ENCODE results near the gene SLC26A9.

SLC26A9 gene

DNA sequence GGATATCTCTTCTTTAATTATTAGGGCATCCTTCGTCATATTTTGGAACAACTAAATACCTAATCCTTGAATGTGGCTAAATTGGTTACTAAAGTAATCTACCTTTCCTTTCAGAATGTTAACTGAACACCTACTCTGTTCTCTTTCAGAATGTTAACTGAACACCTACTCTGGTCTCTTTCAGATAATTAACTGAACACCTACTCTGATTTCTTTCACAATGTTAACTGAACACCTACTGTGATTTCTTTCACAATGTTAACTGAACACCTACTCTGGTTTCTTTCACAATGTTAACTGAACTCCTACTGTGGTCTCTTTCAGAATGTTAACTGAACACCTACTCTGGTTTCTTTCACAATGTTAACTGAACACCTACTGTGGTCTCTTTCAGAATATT lies 38.0 kb upstream of the SLC26A9 start:
- no CpG with 5 or more reads among the region's 1 CpG for WGBS (ENCODE audit: extremely low coverage, insufficient coverage, low lambda C conversion rate)
- Histone ChIP-seq H3K4me1 (ENCODE audit: control insufficient read depth, low read depth, low read length) (no peaks in the 10 kb centered on the region), H3K9ac (ENCODE audit: low read length) (no peak overlapping the region), H3K79me1 (ENCODE audit: low read length) (no peaks in the 10 kb centered on the region), H2BK120ac (ENCODE audit: low read depth, low read length) (no peak overlapping the region), H4K5ac (ENCODE audit: low read length) (no peak overlapping the region), H2BK15ac (replicated peaks; ENCODE audit: low read depth) (no peak overlapping the region), H3K4me3 (ENCODE audit: low read length) (no peak overlapping the region), H3K56ac (ENCODE audit: low read length) (no peak overlapping the region), H3K18ac (ENCODE audit: low read length) (no peak overlapping the region), H3K27me3 (ENCODE audit: insufficient read depth, low read length, poor library complexity) (no peaks in the 10 kb centered on the region), H3K79me2 (ENCODE audit: control insufficient read depth, insufficient read depth, low read length) (no peaks in the 10 kb centered on the region), H3K4ac (ENCODE audit: low read depth, low read length) (no peak overlapping the region), H3K27ac (ENCODE audit: low read depth, low read length) (no peak overlapping the region), H2BK5ac (ENCODE audit: low read length) (no peak overlapping the region), H2AK5ac (ENCODE audit: low read length) (no peak overlapping the region), H3K4me2 (ENCODE audit: low read length) (no peak overlapping the region), H3K23ac (ENCODE audit: low read length) (no peak overlapping the region), H3K36me3 (ENCODE audit: control insufficient read depth, insufficient read depth, low read length) (no peaks in the 10 kb centered on the region), H4K8ac (ENCODE audit: low read depth, low read length) (no peak overlapping the region)
- no peak for DNase-seq

GRCh38 chr1:205980237-205980870 lies 37.1 kb upstream of the SLC26A9 start:
- no CpG with 5 or more reads among the region's 3 CpGs for WGBS (ENCODE audit: extremely low coverage, insufficient coverage, low lambda C conversion rate)
- DNase-seq = no peak

DNA sequence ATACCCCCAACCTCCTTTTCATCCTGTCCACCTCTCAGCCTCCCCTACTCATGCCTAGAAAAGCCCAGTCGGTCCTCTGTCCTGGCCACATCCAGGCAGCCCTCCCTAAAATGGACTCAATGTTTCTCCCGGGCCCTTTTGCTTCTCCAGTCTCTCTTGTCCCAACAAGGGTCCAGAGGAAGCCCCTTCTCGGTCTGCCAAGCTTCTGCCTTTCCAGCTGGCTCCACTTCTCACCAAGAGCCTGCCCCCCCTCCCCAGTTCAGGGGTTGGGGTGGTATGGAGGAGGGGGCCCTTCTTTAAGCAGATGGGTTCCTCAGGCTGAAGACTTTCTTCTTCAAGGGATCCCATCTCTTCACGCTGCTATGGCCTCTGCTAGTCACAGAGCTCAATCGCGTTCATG lies 36.0 kb upstream of the SLC26A9 start:
- Histone ChIP-seq H2BK15ac (replicated peaks; ENCODE audit: low read depth) (no peak overlapping the region), H3K4me3 (ENCODE audit: low read length) (no peak overlapping the region), H3K56ac (ENCODE audit: low read length) (no peak overlapping the region), H3K18ac (ENCODE audit: low read length) (no peak overlapping the region), H3K27ac (ENCODE audit: low read depth, low read length) (no peak overlapping the region), H3K79me2 (ENCODE audit: control insufficient read depth, insufficient read depth, low read length) (no peaks in the 10 kb centered on the region), H3K79me1 (ENCODE audit: low read length) (no peaks in the 10 kb centered on the region), H3K4ac (ENCODE audit: low read depth, low read length) (no peak overlapping the region), H4K5ac (ENCODE audit: low read length) (no peak overlapping the region), H2AK5ac (ENCODE audit: low read length) (no peak overlapping the region), H3K23ac (ENCODE audit: low read length) (no peak overlapping the region), H3K9ac (ENCODE audit: low read length) (no peak overlapping the region), H4K8ac (ENCODE audit: low read depth, low read length) (no peak overlapping the region), H3K4me2 (ENCODE audit: low read length) (no peak overlapping the region), H2BK120ac (ENCODE audit: low read depth, low read length) (no peak overlapping the region), H3K27me3 (ENCODE audit: insufficient read depth, low read length, poor library complexity) (no peaks in the 10 kb centered on the region), H3K36me3 (ENCODE audit: control insufficient read depth, insufficient read depth, low read length) (no peaks in the 10 kb centered on the region), H2BK5ac (ENCODE audit: low read length) (no peak overlapping the region), H3K4me1 (ENCODE audit: control insufficient read depth, low read depth, low read length) (no peaks in the 10 kb centered on the region)
- DNase-seq = no peak
- no CpG with 5 or more reads among the region's 6 CpGs for WGBS (ENCODE audit: extremely low coverage, insufficient coverage, low lambda C conversion rate)

More at GRCh38 chr1:205980237-205980870, 37.1 kb upstream of the SLC26A9 start:
- Histone ChIP-seq H3K36me3 (ENCODE audit: control insufficient read depth, insufficient read depth, low read length) (no peaks in the 10 kb centered on the region), H3K27ac (ENCODE audit: low read depth, low read length) (no peak overlapping the region), H3K79me1 (ENCODE audit: low read length) (no peaks in the 10 kb centered on the region), H2BK15ac (replicated peaks; ENCODE audit: low read depth) (no peak overlapping the region), H3K4me3 (ENCODE audit: low read length) (no peak overlapping the region), H2AK5ac (ENCODE audit: low read length) (no peak overlapping the region), H2BK5ac (ENCODE audit: low read length) (no peak overlapping the region), H2BK120ac (ENCODE audit: low read depth, low read length) (no peak overlapping the region), H4K8ac (ENCODE audit: low read depth, low read length) (no peak overlapping the region), H3K4me2 (ENCODE audit: low read length) (no peak overlapping the region), H3K18ac (ENCODE audit: low read length) (no peak overlapping the region), H3K23ac (ENCODE audit: low read length) (no peak overlapping the region), H3K4me1 (ENCODE audit: control insufficient read depth, low read depth, low read length) (no peaks in the 10 kb centered on the region), H4K5ac (ENCODE audit: low read length) (no peak overlapping the region), H3K56ac (ENCODE audit: low read length) (no peak overlapping the region), H3K79me2 (ENCODE audit: control insufficient read depth, insufficient read depth, low read length) (no peaks in the 10 kb centered on the region), H3K9ac (ENCODE audit: low read length) (no peak overlapping the region), H3K27me3 (ENCODE audit: insufficient read depth, low read length, poor library complexity) (no peaks in the 10 kb centered on the region), H3K4ac (ENCODE audit: low read depth, low read length) (no peak overlapping the region)

GRCh38 chr1:205978676-205979075 lies 35.4 kb upstream of the SLC26A9 start:
- no peak overlapping the region for H3K27ac ChIP-seq (ENCODE audit: low read depth, low read length)
- no peak overlapping the region for H3K56ac ChIP-seq (ENCODE audit: low read length)
- H2BK120ac ChIP-seq (ENCODE audit: low read depth, low read length) = no peak overlapping the region
- no peak overlapping the region for H3K4me3 ChIP-seq (ENCODE audit: low read length)
- no peak overlapping the region for H4K5ac ChIP-seq (ENCODE audit: low read length)
- no peak overlapping the region for H2BK5ac ChIP-seq (ENCODE audit: low read length)
- no peak overlapping the region for H3K4me2 ChIP-seq (ENCODE audit: low read length)
- no peaks in the 10 kb centered on the region for H3K79me2 ChIP-seq (ENCODE audit: control insufficient read depth, insufficient read depth, low read length)
- DNase-seq = no peak
- H3K27me3 ChIP-seq (ENCODE audit: insufficient read depth, low read length, poor library complexity) = no peaks in the 10 kb centered on the region
- no peaks in the 10 kb centered on the region for H3K36me3 ChIP-seq (ENCODE audit: control insufficient read depth, insufficient read depth, low read length)
- H4K8ac ChIP-seq (ENCODE audit: low read depth, low read length) = no peak overlapping the region
- no peak overlapping the region for H2AK5ac ChIP-seq (ENCODE audit: low read length)
- H3K23ac ChIP-seq (ENCODE audit: low read length) = no peak overlapping the region
- H3K4me1 ChIP-seq (ENCODE audit: control insufficient read depth, low read depth, low read length) = no peaks in the 10 kb centered on the region
- no peaks in the 10 kb centered on the region for H3K79me1 ChIP-seq (ENCODE audit: low read length)
- no CpG with 5 or more reads among the region's 7 CpGs for WGBS (ENCODE audit: extremely low coverage, insufficient coverage, low lambda C conversion rate)
- H3K9ac ChIP-seq (ENCODE audit: low read length) = no peak overlapping the region
- H3K4ac ChIP-seq (ENCODE audit: low read depth, low read length) = no peak overlapping the region
- no peak overlapping the region for H2BK15ac ChIP-seq (replicated peaks; ENCODE audit: low read depth)
- H3K18ac ChIP-seq (ENCODE audit: low read length) = no peak overlapping the region

DNA sequence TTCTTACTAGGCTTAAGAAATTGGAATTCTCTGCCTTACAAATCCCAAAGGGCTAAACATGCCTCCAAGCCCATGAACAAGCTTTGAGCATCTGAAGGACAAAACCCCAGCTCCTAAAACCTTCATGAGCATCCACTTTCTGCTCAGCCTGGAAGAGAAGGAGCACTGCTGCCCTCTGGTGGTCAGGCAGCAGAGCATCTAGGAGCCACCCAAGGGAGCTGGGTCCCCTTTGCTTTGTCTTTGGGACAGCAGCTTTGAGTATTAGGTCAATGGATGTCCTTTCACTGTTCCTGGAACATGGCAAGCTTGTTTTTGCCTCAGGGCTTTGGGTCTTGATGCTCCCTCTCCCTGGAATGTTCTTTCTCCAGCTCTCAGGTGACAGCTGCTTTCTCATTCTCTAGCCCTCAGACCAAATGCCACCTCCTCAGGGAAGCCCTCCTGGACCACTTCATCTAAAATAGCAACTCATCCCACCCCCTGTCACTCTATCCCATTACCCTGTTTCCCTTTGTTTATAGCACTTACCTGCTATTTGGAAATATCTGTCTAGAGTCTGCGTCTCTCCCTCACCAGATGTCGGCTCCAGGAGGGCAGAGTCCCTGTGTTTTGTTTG lies 34.3 kb upstream of the SLC26A9 start:
- no CpG with 5 or more reads among the region's 2 CpGs for WGBS (ENCODE audit: extremely low coverage, insufficient coverage, low lambda C conversion rate)

More for the DNA sequence above, 34.3 kb upstream of the SLC26A9 start:
- H3K79me1 ChIP-seq (ENCODE audit: low read length) = no peaks in the 10 kb centered on the region
- no peak overlapping the region for H2BK120ac ChIP-seq (ENCODE audit: low read depth, low read length)
- no peak overlapping the region for H2BK15ac ChIP-seq (replicated peaks; ENCODE audit: low read depth)
- H3K79me2 ChIP-seq (ENCODE audit: control insufficient read depth, insufficient read depth, low read length) = no peaks in the 10 kb centered on the region
- H3K9ac ChIP-seq (ENCODE audit: low read length) = no peak overlapping the region
- H3K4me1 ChIP-seq (ENCODE audit: control insufficient read depth, low read depth, low read length) = no peaks in the 10 kb centered on the region
- no peak overlapping the region for H3K4ac ChIP-seq (ENCODE audit: low read depth, low read length)
- H3K23ac ChIP-seq (ENCODE audit: low read length) = no peak overlapping the region
- H3K27me3 ChIP-seq (ENCODE audit: insufficient read depth, low read length, poor library complexity) = no peaks in the 10 kb centered on the region
- H2BK5ac ChIP-seq (ENCODE audit: low read length) = no peak overlapping the region
- H3K27ac ChIP-seq (ENCODE audit: low read depth, low read length) = no peak overlapping the region
- H4K5ac ChIP-seq (ENCODE audit: low read length) = no peak overlapping the region
- H3K36me3 ChIP-seq (ENCODE audit: control insufficient read depth, insufficient read depth, low read length) = no peaks in the 10 kb centered on the region
- H2AK5ac ChIP-seq (ENCODE audit: low read length) = no peak overlapping the region
- no peak overlapping the region for H3K56ac ChIP-seq (ENCODE audit: low read length)
- DNase-seq = peak; percentile 83
- H3K4me3 ChIP-seq (ENCODE audit: low read length) = no peak overlapping the region
- H4K8ac ChIP-seq (ENCODE audit: low read depth, low read length) = no peak overlapping the region
- H3K18ac ChIP-seq (ENCODE audit: low read length) = no peak overlapping the region
- no peak overlapping the region for H3K4me2 ChIP-seq (ENCODE audit: low read length)

All from mesendoderm (in vitro differentiated cells).